OCI-M2 (cell line): ENCODE measurements around the gene CLDN24.

Experiments
- DNase-seq: peaks from one replicate; lab custom pipeline; 2025; ENCODE audit not compliant: unreplicated experiment; lab: John Stamatoyannopoulos, UW

The CLDN24 gene

DNA sequence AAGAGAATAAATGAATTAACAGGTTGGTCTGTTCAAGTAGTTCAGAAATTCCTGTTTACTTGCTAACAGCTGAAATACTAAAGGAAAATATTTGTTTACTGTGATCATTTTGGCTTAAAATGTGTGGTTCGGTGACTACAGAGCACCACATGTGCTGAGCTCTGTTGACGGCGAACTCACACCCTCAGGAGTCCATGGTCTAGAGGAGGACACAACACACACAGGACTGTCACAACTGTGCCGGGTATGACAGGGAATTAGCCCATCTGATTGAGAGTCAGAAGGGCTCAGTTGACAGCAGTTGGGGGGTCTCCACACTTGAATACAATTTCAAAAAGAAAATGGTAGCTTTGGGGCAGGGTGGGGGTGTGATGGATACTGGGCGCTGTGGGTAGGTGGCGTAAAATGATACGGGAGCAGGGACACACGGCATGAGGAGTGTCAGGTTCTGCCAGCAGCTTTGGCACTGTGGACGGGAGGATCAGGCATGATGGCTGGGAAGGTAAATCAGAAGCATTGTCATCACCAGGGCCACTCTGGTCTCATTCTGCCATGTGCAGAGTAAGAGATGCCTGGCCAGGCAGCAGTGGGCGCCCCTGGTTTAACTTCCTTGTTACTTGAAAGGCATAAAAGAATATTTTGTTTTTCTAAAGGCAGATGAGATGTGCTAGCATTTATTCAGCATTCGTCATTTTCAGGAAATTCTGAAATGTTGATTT is 35.5 kb downstream of the CLDN24 start:
- no peak for DNase-seq

DNA sequence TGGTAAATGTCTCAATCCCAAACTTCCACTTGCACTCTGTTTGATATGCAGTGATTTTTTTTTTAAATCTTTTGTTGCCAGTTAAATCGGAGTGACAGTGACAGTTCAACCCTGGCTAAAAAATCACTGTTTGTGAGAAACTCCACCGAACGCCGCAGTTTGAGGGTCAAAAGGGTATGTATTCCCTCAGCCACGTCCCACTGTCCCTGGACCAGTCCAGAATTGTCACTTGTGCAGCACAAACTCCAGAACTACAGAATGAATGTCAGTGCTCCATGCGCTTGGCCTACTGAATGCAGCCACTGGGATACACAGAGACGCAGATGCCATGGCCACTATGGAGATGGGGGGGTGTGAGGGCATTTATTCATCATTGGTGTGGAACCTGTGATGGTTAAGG is 36.3 kb downstream of the CLDN24 start:
- no peak for DNase-seq

DNA sequence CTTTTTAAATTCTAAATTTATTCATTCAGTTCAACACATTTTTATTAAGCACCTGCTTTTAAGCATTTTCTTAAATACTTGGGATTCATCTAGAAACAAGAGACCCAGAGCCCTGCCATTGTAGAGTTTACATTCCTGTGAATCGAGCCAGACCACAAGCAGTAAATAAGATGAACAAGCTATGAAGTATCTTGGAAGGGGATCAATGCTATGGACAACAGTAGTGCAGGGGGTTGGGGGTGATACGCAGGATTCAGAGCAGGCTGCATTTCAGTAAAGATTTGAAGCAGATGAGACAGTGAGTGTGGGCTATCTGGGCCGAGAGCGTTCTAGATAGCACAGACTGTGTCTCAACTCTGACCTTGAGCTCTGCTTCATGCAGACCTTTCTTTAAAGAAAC is 37.3 kb downstream of the CLDN24 start:
- no peak for DNase-seq

DNA sequence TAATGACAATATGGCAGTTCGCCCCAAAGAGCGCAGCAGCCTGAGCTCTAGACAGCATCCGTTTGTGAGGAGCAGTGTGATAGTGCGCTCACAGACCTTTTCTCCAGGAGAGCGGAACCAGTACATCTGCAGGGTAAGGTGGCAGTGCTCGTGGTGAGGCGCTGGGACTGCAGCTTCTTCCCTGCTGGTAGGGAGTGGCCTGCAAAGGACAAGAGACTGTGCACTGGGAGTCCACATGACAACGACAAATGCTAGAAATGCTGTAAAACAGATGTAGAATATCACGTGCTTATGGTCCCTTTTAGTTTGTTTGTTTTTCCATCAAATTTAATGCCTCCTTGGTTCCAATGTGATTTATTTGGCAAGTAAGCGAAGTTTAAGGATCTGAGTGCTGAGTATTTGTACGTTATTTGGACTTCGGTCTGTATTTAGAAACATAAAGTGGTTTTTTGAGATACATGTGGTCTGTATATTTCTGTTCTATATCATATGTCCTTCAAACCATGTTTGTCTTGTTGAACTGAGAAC is 37.9 kb downstream of the CLDN24 start:
- no peak for DNase-seq

DNA sequence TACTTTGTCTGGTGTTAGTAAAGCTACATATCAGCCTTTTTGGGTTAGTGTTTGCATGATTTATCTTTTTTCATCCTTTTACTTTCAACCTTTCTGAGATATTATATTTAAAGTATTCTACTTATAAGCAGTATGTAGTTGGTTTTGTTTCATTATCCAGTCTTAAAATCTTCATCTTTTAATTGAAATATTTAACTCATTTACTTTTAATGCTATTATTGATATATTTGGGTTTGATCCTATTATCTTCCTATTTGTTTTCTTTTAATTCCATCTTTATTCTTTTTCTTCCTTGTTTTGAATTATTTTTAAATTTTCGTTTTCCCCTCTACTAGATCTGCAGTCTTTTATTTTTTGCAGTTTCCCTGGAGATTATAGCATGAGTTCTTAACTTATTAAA is 46.1 kb downstream of the CLDN24 start:
- DNase-seq, result no peak

DNA sequence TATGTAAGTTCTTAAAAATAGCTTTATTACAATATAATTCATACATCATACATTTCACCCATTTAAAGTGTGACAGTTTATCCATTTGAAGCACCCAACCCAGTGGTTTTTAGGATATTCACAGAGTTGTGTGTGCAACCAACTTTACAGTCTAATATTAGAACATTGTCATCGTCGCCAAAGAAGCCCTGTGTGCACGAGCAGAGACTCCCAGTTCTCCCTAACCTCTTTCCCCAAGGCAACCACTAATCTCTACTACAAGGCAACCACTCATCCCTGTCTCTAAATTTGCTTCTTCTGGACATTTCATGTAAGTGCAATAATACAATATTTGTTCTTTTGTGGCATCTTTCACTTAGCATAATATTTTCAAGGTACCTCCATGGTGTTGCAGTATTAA is 49.8 kb downstream of the CLDN24 start:
- no peak for DNase-seq
